Lung (tissue), 12 donors: Measurements from ENCODE around the gene ZRANB1. TPM values are rescaled to one million over a fixed set of nuclear protein-coding genes. Genes with fewer than 3 reads are reported as not detected.

Source experiments
- ATAC-seq: fragments of 200-7000 bp; cut with Tn5 transposase; one replicate; pipeline ENCODE4 v1.9.1; 2020; ENCODE audit warnings: moderate number of reproducible peaks; ENCODE audit not compliant: insufficient read depth, low FRiP score
- DNase-seq, 3 donors: peaks; one replicate each; pipeline ENCODE4 v3.0.0-alpha.2; 2013 to 2017
- H3K27ac ChIP-seq, 2 donors: one replicate each; pipeline ENCODE4 v1.5.1; 2013; ENCODE audit warnings: mild to moderate bottlenecking in 2 of 2, moderate library complexity in 2 of 2, control low read depth in 1 of 2, inconsistent platforms in 1 of 2, low read depth in 1 of 2, low read length in 1 of 2
- H3K27me3 ChIP-seq, 3 donors: one replicate each; pipeline ENCODE4 v1.5.1; 2013; ENCODE audit warnings: low read length in 2 of 3; ENCODE audit not compliant: control insufficient read depth in 3 of 3, insufficient read depth in 3 of 3
- H3K36me3 ChIP-seq, 4 donors: one replicate each; pipeline ENCODE4 v1.5.1; 2013; ENCODE audit warnings: low read length in 4 of 4, mild to moderate bottlenecking in 1 of 4, moderate library complexity in 1 of 4; ENCODE audit not compliant: control insufficient read depth in 4 of 4, insufficient read depth in 4 of 4
- H3K4me1 ChIP-seq, 5 donors: one replicate each; pipeline ENCODE4 v1.5.1; 2013; ENCODE audit warnings: low read length in 5 of 5, mild to moderate bottlenecking in 2 of 5, moderate library complexity in 1 of 5; ENCODE audit not compliant: control insufficient read depth in 5 of 5, insufficient read depth in 5 of 5
- H3K4me3 ChIP-seq: one replicate; pipeline ENCODE4 v1.5.1; 2013; ENCODE audit warnings: mild to moderate bottlenecking, control low read depth, moderate library complexity
- H3K9ac ChIP-seq, 2 donors: one replicate each; pipeline ENCODE4 v1.5.1; 2013; ENCODE audit warnings: low read length in 2 of 2, control low read depth in 1 of 2; ENCODE audit not compliant: insufficient read depth in 1 of 2
- H3K9me3 ChIP-seq, 4 donors: one replicate each; pipeline ENCODE4 v1.5.1; 2013; ENCODE audit warnings: low read length in 3 of 4, mild to moderate bottlenecking in 1 of 4, moderate library complexity in 1 of 4; ENCODE audit not compliant: control insufficient read depth in 4 of 4, insufficient read depth in 3 of 4
- CTCF ChIP-seq: IDR thresholded peaks from 2 replicates; pipeline ENCODE4 v1.5.1; 2012; ENCODE audit warnings: mild to moderate bottlenecking; ENCODE audit errors: control extremely low read depth, extremely low read depth
- WGBS, 2 donors: extraction: QIAGEN DNeasy Blood & Tissue Kit; methylation state at CpG; one replicate each; pipeline ENCODE4 v1.1.7; 2013; 5-methylcytosine and 5-hydroxymethylcytosine counted together
- polyA plus RNA-seq, 2 donors: library from polyadenylated mRNA; stranded (reverse); fragments of 200-250 nt; gene quantifications; one replicate each; pipeline ENCODE4 v1.2.1, GENCODE V29; 2013
- total RNA-seq, 2 donors: library from RNA; depleted of rRNA in 1 of 2; stranded (reverse); fragments of >200 nt in 1 of 2; gene quantifications; one replicate each; pipeline ENCODE4 v1.2.1, GENCODE V29; 2014 to 2021
- donor health status: control.
- donor health status: control.
- donor health status: Bipolar disorder and iron deficiency.
- donor health status: healthy.
- donor health status: DM: yes; HTN: yes; CAD: no.

The ZRANB1 gene
- total and polyA plus RNA-seq, 4 donors: 6.3 to 45.5 (median 10.8) TPM

DNA sequence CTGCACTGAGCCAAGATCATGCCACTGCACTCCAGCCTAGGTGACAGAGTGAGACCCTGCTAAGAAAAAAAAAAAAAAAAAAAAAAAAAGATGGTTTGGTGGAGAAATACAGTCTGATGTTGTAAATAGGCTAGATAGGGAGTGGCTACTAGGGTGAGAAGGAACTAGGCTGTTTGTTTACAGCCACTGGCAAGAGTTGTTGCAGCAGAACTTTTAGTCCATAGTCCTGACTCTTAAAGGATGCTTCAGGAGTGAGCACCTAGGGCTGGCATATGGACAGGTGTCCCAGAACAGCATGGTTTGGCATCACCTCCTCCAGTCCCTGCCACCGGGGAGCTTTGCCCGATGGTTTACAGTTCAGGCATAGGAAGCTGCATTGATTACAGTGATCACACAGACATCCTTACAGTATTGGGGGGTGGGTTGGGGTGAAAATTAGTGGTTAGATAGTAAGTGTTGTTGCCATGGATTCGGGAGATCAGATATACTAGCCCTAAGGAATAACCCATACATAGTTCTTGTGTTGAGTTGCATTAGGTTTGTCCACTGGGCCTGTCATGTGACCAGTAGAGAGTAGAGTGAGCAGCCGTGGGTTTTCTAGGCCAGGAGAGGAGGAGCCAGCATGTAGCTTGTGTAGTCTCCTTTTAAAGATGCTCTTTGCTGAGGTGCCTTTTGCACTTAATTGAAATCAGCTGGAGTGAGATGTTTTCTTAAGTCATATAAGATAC lies 35.9 kb downstream of the ZRANB1 start:
- Histone ChIP-seq H3K4me3 (no peak overlapping the region), H3K27me3 (no peaks in the 10 kb centered on the region), H3K27ac (no peak overlapping the region), H3K4me1 (peaks cover 0 to 4% (median 0%) of the 10 kb centered on the region in 5 donors), H3K36me3 (peaks cover 16 to 35% (median 23%) of the 10 kb centered on the region in 4 donors), H3K9me3 (no peaks in the 10 kb centered on the region), H3K9ac (no peak overlapping the region)
- DNase-seq (no peak), ATAC-seq (no peak)
- no peak for TF ChIP-seq CTCF
- 77 to 79% methylated on average over 4 of the region's 4 CpGs for WGBS, 2 donors

DNA sequence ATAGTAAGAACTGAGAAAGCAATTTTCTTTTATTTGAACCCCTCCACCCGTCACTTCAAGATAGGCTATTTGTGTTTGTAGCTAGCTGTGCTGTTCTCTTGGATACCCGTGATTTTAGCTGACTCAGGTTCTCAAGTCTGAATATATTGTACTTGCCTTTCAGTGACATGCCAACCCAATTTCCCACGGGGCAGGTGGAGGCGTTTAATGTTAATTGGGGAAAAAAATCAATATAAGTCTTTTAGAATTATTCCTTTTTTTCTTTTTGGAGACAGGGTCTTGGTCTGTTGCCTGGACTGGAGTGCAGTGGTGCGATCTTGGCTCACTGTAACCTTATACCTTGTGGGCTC lies 36.4 kb downstream of the ZRANB1 start:
- Histone ChIP-seq H3K27me3 (no peaks in the 10 kb centered on the region), H3K4me3 (no peak overlapping the region), H3K9me3 (no peaks in the 10 kb centered on the region), H3K27ac (no peak overlapping the region), H3K9ac (no peak overlapping the region), H3K4me1 (peaks cover 0 to 5% (median 0%) of the 10 kb centered on the region in 5 donors), H3K36me3 (peaks cover 16 to 37% (median 25%) of the 10 kb centered on the region in 4 donors)
- TF ChIP-seq CTCF: no peak
- WGBS, 2 donors: 89 to 90% methylated on average over 5 of the region's 5 CpGs
- ATAC-seq (no peak), DNase-seq (no peak)

DNA sequence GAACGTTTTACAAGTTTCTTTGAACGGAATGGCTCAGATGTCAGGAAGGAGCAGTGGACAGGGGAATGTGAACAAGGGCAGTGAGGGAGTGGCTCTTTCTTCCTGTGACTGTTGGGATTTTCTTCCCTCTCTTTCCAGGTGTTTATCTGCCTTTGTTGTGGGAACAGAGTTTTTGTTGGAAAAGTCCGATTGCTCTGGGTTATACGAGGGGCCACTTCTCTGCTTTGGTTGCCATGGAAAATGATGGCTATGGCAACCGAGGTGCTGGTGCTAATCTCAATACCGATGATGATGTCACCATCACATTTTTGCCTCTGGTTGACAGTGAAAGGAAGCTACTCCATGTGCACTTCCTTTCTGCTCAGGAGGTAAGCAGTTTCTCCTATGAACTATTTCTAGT lies 41.4 kb downstream of the ZRANB1 start:
- ATAC-seq (no peak), DNase-seq (no peak)
- peak overlapping the region in 1 of 2 donors; percentile 6 for H3K27ac ChIP-seq
- H3K4me1 ChIP-seq: peaks cover 0 to 2% (median 0%) of the 10 kb centered on the region in 5 donors
- no peak overlapping the region for H3K4me3 ChIP-seq
- H3K9ac ChIP-seq: no peak overlapping the region
- no peaks in the 10 kb centered on the region for H3K9me3 ChIP-seq
- WGBS, 2 donors: 54 to 64% methylated on average over 6 of the region's 6 CpGs
- peaks cover 22 to 55% (median 31%) of the 10 kb centered on the region in 4 donors for H3K36me3 ChIP-seq
- H3K27me3 ChIP-seq: no peaks in the 10 kb centered on the region
- no peak for TF ChIP-seq CTCF

GRCh38 chr10:124984376-124984775 lies 42.5 kb downstream of the ZRANB1 start:
- DNase-seq: no peak
- Histone ChIP-seq H3K36me3 (peaks cover 24 to 53% (median 30%) of the 10 kb centered on the region in 4 donors), H3K9me3 (no peaks in the 10 kb centered on the region), H3K27me3 (no peaks in the 10 kb centered on the region), H3K4me3 (no peak overlapping the region), H3K4me1 (peaks cover 0 to 2% (median 0%) of the 10 kb centered on the region in 5 donors), H3K9ac (no peak overlapping the region), H3K27ac (no peak overlapping the region)
- no peak for TF ChIP-seq CTCF
- 91% methylated on average over 1 of the region's 1 CpG for WGBS, 2 donors
- no peak for ATAC-seq
